Transverse colon (tissue), 4 donors: ENCODE data around the gene CCDC185. TPM values are rescaled to one million over a fixed set of nuclear protein-coding genes. Genes with fewer than 3 reads are reported as not detected.

ENCODE experiments used
- DNase-seq: peaks from one replicate; pipeline ENCODE4 v3.0.0-alpha.2; 2019
- H3K27ac ChIP-seq, 4 donors: fragments of 200-600 bp; sonication (generic); 2 replicates each; pipeline ENCODE4 v1.5.1; 2016 to 2018; ENCODE audit warnings: inconsistent platforms in 4 of 4
- H3K27me3 ChIP-seq: fragments of 200-600 bp; sonication (generic); 2 replicates; pipeline ENCODE4 v1.5.1; 2017; ENCODE audit warnings: inconsistent platforms
- H3K36me3 ChIP-seq, 4 donors: fragments of 200-600 bp; sonication (generic); 2 replicates each; pipeline ENCODE4 v1.5.1; 2017 to 2019; ENCODE audit warnings: inconsistent platforms in 4 of 4
- H3K4me1 ChIP-seq, 4 donors: fragments of 200-600 bp; sonication (generic); 2 replicates each; pipeline ENCODE4 v1.5.1; 2017 to 2020; ENCODE audit warnings: inconsistent platforms in 4 of 4
- H3K4me3 ChIP-seq, 4 donors: fragments of 200-600 bp; sonication (generic); 1 replicate in 1 of 4; 2 replicates in 3 of 4; pipeline versions ENCODE4 v1.5.1 to v1.6.1; 2017 to 2019; ENCODE audit warnings: inconsistent platforms in 4 of 4
- H3K9me3 ChIP-seq, 2 donors: fragments of 200-600 bp; sonication (generic); 2 replicates each; pipeline ENCODE4 v1.5.1; 2017 to 2019; ENCODE audit warnings: inconsistent platforms in 2 of 2
- CTCF ChIP-seq, 5 experiments: fragments of 200-600 bp in 3 of 5; fragments of 450-650 bp in 2 of 5; sonication (generic) in 3 of 5; IDR thresholded peaks; 1 replicate in 2 of 5; 2 replicates in 3 of 5; pipeline ENCODE4 v1.5.1; 2016 to 2017; ENCODE audit warnings: antibody characterized with exemption in 5 of 5, inconsistent platforms in 3 of 5, mild to moderate bottlenecking in 2 of 5, moderate library complexity in 1 of 5
- EP300 ChIP-seq: sonication (generic); formaldehyde crosslinking; IDR thresholded peaks from one replicate; pipeline ENCODE4 v1.6.1; 2017; ENCODE audit warnings: antibody characterized with exemption, low read depth
- POLR2A ChIP-seq: fragments of 450-650 bp; IDR thresholded peaks from one replicate; pipeline ENCODE4 v1.6.1; 2016; ENCODE audit warnings: antibody characterized with exemption, mild to moderate bottlenecking, moderate library complexity
- POLR2AphosphoS5 ChIP-seq, 3 donors: sonication (generic); formaldehyde crosslinking; IDR thresholded peaks; one replicate each; pipeline ENCODE4 v1.6.1; 2016; ENCODE audit warnings: antibody characterized with exemption in 3 of 3
- WGBS, 2 donors: methylation state at CpG; one replicate each; pipeline ENCODE4 v1.1.5; 2018; ENCODE audit warnings: low coverage in 1 of 2; 5-methylcytosine and 5-hydroxymethylcytosine counted together
- in situ Hi-C, 4 donors: fragments of 200-750 bp; cut with MboI; loops; one replicate each; pipeline versions ENCODE4 v1.15.0 to v1.15.1; 2017; ENCODE audit warnings: low sequenced_read_pairs in 3 of 4, low pct_ligation_motif_present in 1 of 4, low pct_unique_long_range_greater_than_20kb in 1 of 4
- intact Hi-C: fragments of 100-400 bp; cut with DNase I; formaldehyde crosslinking; loops from one replicate; pipeline ENCODE4 v1.15.1; 2023; ENCODE audit warnings: low total_unique reads
- total RNA-seq, 4 donors: library from RNA; depleted of rRNA; stranded (reverse); fragments of >200 nt; gene quantifications; one replicate each; pipeline ENCODE4 v1.1.0, GENCODE V29; 2016

Gene CCDC185
- not detected for total RNA-seq

GRCh38 chr1:223393275-223394214 lies at the start of gene CCDC185:
CCDC185 (plus strand) TSS chr1:223393415; CDS start chr1:223393476, 61 bp downstream.
- Histone ChIP-seq H3K4me3 (peak within 1 kb of the TSS in 2 of 4 donors; percentile 32 to 36), H3K27ac (no peak within 1 kb of the TSS), H3K27me3 (peaks cover 37% of the 10 kb centered on the region), H3K4me1 (peaks cover 0 to 8% (median 0%) of the 10 kb centered on the region in 4 donors), H3K9me3 (no peaks in the 10 kb centered on the region), H3K36me3 (no peaks in the 10 kb centered on the region)
- in situ Hi-C loops (no loop called here), intact Hi-C loops (no loop called here)
- DNase-seq, result no peak
- 42% methylated on average over 39 of the region's 73 CpGs; no CpG with 5 or more reads in 1 of the 2 donors for WGBS, 2 donors
- no peak for TF ChIP-seq CTCF (IDR thresholded peaks at IDR 0.05)
- no peak for TF ChIP-seq POLR2A
- TF ChIP-seq POLR2AphosphoS5 (IDR thresholded peaks at IDR 0.05), result no peak
- TF ChIP-seq EP300, result no peak

GRCh38 chr1:223343692-223344091 lies 49.5 kb upstream of the CCDC185 start:
- Histone ChIP-seq H3K27ac (no peak overlapping the region), H3K9me3 (no peaks in the 10 kb centered on the region), H3K27me3 (no peaks in the 10 kb centered on the region), H3K36me3 (no peaks in the 10 kb centered on the region), H3K4me1 (no peaks in the 10 kb centered on the region), H3K4me3 (no peak overlapping the region)
- in situ Hi-C loops (no loop called here), intact Hi-C loops (no loop called here)
- DNase-seq, result no peak
- TF ChIP-seq POLR2AphosphoS5 (IDR thresholded peaks at IDR 0.05), result no peak
- no peak for TF ChIP-seq CTCF (IDR thresholded peaks at IDR 0.05)
- TF ChIP-seq EP300, result no peak
- WGBS, 2 donors, result 27 to 37% methylated on average over 3 of the region's 3 CpGs

- no peak overlapping the region for H3K27ac ChIP-seq
- H3K4me1 ChIP-seq, result no peaks in the 10 kb centered on the region
- no peaks in the 10 kb centered on the region for H3K27me3 ChIP-seq
- H3K4me3 ChIP-seq, result no peak overlapping the region
- intact Hi-C loops, result no loop called here
- no peaks in the 10 kb centered on the region for H3K9me3 ChIP-seq
- DNase-seq, result no peak
- no peaks in the 10 kb centered on the region for H3K36me3 ChIP-seq
- in situ Hi-C loops, result no loop called here
- whole genome bisulfite sequencing, 2 donors, result 73% methylated on average over 6 of the region's 6 CpGs; no CpG with 5 or more reads in 1 of the 2 donors
- TF ChIP-seq CTCF (IDR thresholded peaks at IDR 0.05), result no peak
- TF ChIP-seq POLR2AphosphoS5 (IDR thresholded peaks at IDR 0.05), result no peak
- no peak for TF ChIP-seq POLR2A
- no peak for TF ChIP-seq EP300
Observed at GRCh38 chr1:223344491-223344890, 48.7 kb upstream of the CCDC185 start.

- H3K4me1 ChIP-seq, result no peaks in the 10 kb centered on the region
- H3K36me3 ChIP-seq, result no peaks in the 10 kb centered on the region
- whole genome bisulfite sequencing, 2 donors, result 74% methylated on average over 4 of the region's 4 CpGs; no CpG with 5 or more reads in 1 of the 2 donors
- no peaks in the 10 kb centered on the region for H3K27me3 ChIP-seq
- H3K9me3 ChIP-seq, result no peaks in the 10 kb centered on the region
- TF ChIP-seq POLR2AphosphoS5 (IDR thresholded peaks at IDR 0.05) (no peak), POLR2A (no peak), EP300 (no peak), CTCF (IDR thresholded peaks at IDR 0.05) (no peak)
- in situ Hi-C loops (no loop called here), intact Hi-C loops (no loop called here)
- H3K27ac ChIP-seq, result no peak overlapping the region
- no peak for DNase-seq
- no peak overlapping the region for H3K4me3 ChIP-seq
Observed at GRCh38 chr1:223345720-223346119, 47.5 kb upstream of the CCDC185 start.
